GM21737 (cell line): ENCODE measurements around the gene TRAPPC13.
"Not testable (repeated sequence)": the region's sequence is repeated elsewhere in the genome, so short reads cannot be mapped to it uniquely, and the experiment has no call there.

Source experiments
- ATAC-seq: cut with Tn5 transposase; IDR thresholded peaks from one replicate; pipeline ENCODE4 v1.9.1; 2021; ENCODE audit warnings: mild to moderate bottlenecking, moderate library complexity; ENCODE audit not compliant: unreplicated experiment

The TRAPPC13 gene

DNA sequence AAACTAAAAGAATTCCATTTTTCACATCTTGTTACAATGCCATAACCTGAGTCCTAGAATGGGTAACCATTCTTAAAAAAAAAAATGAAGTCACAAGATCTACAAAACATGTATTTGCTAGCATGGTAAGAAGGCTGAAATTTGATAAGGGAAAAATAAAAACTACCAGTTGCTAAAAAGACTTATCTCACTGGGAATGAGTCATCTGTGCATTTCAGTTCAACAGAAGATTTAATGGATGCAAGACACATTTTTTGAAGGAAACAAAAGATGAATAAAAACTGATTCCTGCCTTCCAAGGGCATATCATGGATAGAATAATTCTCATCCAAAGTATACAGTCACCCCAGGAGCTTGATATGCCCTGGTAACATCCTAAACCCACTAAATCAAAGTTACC is 49.9 kb downstream of the TRAPPC13 start:
- no peak for ATAC-seq

GRCh38 chr5:65676056-65676455 is 51.2 kb downstream of the TRAPPC13 start:
- ATAC-seq = not testable (repeated sequence)

DNA sequence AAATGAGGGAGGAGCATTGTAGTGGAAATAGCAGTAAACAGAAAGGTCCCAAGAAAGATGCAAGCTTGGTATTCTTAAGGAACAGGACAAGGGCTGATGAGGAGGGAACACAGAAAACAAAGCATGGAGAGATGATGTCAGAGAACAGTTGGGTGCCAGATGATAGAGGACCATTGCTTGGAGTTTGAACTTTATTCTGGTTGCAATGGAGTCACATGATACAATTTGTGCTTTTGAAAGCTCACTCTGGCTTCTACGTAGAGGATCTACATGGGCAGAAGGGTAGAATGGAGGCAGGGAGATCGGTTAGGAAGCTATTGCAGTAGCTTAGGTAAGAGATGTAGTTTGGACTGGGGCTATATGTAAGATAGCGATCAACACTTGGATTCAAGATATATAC is 57.3 kb downstream of the TRAPPC13 start:
- no peak for ATAC-seq

DNA sequence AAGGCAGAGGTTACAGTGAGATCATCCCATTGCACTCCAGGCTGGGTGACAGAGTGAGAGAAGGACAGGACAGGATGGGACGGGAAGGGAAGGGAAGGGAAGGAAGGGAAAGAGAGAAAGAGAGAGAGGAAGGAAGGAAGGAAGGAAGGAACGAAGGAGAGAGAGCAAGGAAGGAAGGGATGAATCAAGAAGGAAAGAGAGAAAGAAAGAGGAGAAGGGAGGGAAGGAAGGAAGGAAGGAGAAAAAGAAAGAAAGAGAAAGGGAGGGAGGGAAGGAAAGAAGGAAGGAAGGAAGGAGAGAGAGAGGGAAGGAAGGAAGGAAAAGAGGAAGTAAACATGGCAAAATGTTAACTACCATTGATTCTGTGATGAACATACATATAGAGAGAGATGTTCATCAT is 68.3 kb downstream of the TRAPPC13 start:
- no peak for ATAC-seq

DNA sequence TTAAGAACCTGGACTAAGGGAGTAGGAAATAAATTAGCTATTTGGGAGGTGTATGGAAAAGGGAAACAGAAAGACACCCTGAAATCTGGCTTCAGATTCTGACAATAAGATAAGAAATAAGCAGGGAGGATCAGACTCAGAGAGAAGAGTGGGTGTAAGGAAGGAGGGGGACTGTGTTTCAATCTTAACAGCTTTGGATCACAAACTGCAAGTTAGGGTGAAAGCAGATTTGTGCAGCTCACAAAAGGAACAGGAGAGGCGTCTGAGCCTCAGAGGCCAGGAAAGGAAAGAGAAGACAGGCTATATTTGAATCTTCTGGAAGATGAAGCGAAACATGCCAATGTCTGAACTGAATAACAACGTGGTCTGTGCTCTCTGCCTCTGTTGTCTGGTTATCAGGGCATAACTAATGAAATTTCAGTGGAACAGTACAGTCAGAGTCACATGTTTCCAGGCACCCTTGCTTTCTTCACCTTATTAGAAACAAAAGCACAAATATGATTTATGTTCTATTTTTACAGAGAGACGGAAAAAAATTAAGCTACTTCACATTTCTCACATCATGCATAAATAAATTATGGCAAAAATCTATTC is 70.4 kb downstream of the TRAPPC13 start:
- ATAC-seq = no peak

DNA sequence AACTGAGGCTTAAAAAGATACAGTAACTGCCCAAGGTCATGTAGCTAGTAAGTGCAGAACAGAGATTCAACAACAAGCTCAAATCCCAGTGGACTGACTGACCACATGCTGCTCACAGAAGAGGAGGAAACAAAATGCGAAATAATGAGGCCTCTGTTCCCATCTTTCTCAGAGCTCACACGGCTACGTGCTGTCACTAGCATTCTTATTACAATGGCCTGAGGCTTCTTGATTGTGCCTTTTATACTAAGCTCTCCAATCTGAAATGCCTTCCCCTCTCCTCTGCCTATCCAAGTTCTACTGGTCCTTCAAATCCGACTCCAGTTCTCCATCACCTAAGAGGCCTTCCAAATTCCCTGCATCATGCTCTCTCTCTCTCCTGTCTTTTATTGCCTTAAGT is 71.1 kb downstream of the TRAPPC13 start:
- ATAC-seq = no peak

DNA sequence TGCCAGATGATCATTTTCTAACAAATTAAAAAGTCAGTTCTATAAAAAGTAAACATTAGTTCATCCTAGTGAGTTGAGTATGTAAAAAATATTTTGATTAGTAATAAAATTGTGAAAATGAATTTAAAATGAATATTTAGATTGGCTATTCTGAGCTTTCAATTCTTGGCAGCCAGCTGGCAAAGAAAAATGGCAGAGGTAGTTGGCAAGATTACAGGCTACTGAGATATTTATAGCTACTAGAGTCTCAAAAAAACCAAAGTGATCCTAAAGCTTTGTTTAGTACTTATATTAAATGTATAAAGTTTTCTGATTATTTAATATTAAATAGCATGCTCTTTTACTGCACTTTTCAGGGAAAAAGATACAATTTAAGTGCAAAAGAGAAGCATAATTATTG is 72.1 kb downstream of the TRAPPC13 start:
- ATAC-seq = no peak

DNA sequence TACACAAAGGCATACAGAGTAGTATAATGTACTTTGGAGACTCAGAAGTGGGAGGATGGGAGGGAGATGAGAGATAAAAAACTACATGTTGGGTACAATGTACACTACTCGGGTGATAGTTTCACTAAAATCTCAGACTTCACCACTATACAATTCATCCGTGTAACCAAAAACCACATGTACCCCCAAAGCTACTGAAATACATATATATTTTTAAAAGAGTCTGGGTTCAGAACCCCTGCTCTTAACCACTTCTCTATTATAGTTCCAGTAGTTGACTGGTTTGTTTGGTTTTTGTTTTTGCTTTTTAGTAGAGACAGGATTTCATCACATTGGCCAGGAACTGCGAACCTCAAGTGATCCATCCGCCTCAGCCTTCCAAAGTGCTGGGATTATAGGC is 74.5 kb downstream of the TRAPPC13 start:
- ATAC-seq = no peak

DNA sequence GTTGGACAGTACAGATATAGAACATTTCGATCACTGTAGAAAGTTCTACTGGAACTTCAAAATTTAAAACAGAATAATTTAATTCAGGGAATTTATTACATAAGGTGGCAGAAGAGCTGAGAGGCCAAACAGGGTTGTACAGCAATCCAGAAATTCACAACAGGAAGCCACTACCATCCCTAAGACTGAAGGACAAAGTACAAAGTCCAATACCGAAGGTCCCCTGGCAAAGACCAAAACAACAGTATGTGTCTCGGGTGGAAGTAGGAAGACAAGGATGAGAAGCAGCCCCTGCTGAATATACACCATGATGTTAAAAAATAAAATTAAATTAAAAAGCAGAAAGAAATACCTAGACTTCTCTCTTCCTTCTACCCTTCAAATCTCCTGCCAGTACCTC is 77.2 kb downstream of the TRAPPC13 start:
- ATAC-seq = no peak

DNA sequence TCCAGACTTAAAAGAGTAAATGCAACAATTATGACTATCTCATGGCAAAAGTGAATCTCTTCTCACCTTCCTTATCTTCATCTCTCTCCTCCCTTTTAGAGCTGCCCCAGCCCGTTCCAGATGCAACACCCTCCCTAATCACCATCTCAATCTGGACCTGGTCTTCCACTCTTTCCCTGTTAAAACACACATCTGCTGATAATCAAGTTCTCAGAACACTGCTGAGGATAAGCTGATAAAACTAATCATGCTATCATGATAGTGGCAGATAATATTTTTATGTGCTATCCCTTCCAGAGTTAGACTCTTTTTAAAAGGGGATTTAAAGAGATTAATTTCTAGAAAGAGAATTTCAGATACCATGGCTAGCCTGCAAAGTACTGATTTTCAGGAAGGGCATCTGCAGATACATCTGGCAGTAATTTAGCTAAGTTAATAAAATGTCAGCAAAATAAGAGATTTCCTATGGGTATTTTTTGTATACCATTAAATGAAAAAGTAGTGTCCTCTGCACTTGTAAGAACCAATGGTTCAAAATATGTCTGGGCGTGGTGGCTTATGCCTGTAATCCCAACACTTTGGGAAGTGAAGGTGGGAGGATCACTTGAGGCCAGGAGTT is 79.9 kb downstream of the TRAPPC13 start:
- ATAC-seq = no peak

DNA sequence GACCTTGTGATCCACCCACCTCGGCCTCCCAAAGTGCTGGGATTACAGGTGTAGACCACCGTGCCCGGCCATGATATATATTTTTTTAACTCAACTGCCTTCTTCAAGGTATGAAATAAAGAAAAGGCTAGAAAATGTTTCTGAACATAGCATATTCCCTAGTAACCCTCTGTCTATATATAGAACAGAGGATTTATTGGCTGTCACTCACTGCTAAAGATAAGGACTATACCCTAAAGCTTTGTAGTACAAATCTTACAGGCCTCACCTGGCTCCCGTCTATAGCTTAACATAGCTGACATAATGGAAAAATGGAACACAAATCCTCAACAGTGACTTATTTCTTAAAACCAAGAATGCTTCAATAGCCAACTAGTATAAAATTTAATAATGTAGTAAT is 82.8 kb downstream of the TRAPPC13 start:
- no peak for ATAC-seq

DNA sequence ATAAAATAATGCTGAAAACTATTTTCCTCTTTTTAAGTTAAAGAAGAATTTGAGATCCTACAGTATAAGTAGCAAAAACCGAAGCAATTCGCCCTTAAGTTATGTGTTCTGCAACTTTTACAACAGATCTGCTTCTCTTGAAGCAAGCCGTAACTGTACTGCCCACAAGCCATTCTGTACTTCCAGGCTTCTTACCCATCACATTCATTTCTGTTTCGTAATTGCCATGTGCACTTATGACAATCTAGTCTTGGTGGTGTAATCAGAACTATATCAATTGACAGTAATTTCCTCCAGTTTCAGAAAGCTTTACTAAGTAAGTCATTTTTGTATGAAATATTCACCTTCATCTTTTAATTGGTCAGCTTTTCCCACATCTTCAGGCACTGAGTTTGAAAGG is 83.3 kb downstream of the TRAPPC13 start:
- no peak for ATAC-seq
